Epithelial cell of esophagus (primary cell): ENCODE data around the gene KBTBD2.

Source experiments
- DNase-seq: peaks from one replicate; pipeline ENCODE4 v3.0.0; 2010; ENCODE audit warnings: low read depth
- H3K4me3 ChIP-seq: 2 replicates; pipeline ENCODE4 v1.5.1; 2011; ENCODE audit warnings: mild to moderate bottlenecking, low read length, control low read depth
- CTCF ChIP-seq: IDR thresholded peaks from 2 replicates; pipeline ENCODE4 v1.5.1; 2011; ENCODE audit warnings: low read depth, mild to moderate bottlenecking, low read length, control low read depth, inconsistent platforms; ENCODE audit not compliant: insufficient read depth; ENCODE audit errors: missing control alignments

The KBTBD2 gene

GRCh38 chr7:32893722-32894121 is 2.2 kb upstream of the KBTBD2 start:
- no peak overlapping the region for H3K4me3 ChIP-seq
- no peak for DNase-seq
- no peak for TF ChIP-seq CTCF

GRCh38 chr7:32893207-32893524 is 1.6 kb upstream of the KBTBD2 start:
- H3K4me3 ChIP-seq, result no peak overlapping the region
- no peak for TF ChIP-seq CTCF
- DNase-seq, result no peak

GRCh38 chr7:32892521-32893206 is 1.1 kb upstream of the KBTBD2 start:
- peak overlapping the region; percentile 60 for H3K4me3 ChIP-seq
- DNase-seq, result peak; percentile 75
- no peak for TF ChIP-seq CTCF

- H3K4me3 ChIP-seq, result peak overlapping the region; percentile 84
- peak; percentile 95 for DNase-seq
- TF ChIP-seq CTCF, result no peak
These were observed 400 bp upstream of the KBTBD2 start for GRCh38 chr7:32891800-32892520.

- H3K4me3 ChIP-seq, result peak overlapping the region; percentile 84
- DNase-seq, result no peak
- TF ChIP-seq CTCF, result no peak
These were observed 842 bp downstream of the KBTBD2 start for GRCh38 chr7:32890793-32891042.

DNA sequence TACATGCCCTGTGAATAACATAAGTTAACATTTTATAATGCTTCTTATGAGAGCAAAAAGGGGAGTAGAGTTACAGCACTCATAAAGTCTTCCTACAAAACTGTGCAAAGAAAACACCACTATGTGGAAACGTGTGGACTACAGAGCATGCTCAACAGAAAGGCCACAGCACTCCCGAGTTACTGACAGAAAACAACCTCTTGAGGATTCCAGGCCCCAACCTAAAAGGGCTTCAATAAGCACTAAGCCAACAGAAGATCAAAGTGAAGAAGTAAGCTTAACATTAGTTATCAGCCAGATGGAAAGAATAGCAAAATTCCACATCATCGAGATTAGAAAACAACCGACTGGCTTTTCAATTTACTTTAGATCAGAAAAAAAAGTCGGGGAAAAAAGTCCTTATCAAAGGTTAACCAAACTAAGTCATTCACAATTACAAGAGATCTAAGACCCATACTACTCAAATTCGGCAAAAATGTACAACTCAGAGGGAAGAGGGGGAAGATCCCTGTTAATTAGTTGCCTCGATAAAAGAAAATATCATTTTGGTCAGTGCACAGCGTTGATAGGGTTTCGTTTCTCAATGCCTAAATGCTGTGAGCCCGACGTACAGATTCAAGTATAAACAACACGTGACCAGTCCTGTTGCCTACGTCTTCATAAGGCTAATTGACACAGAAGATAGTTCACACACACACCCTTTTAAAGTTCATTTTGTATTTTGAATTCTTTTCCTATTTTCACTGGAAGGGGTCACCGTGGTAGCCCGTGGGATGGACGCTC is 1.4 kb downstream of the KBTBD2 start:
- TF ChIP-seq CTCF, result no peak
- peak overlapping the region; percentile 84 for H3K4me3 ChIP-seq
- DNase-seq, result peak; percentile 76
